Heart right ventricle (tissue), 16 donors: ENCODE results near the gene CBFA2T2. TPM values are rescaled to one million over a fixed set of nuclear protein-coding genes. Genes with fewer than 3 reads are reported as not detected.

Experiments
- ATAC-seq, 8 donors: fragments of 200-7000 bp; cut with Tn5 transposase; one replicate each; pipeline ENCODE4 v1.9.1; 2020; ENCODE audit warnings: mild to moderate bottlenecking in 8 of 8, moderate library complexity in 8 of 8, moderate number of reproducible peaks in 1 of 8
- DNase-seq, 2 donors: peaks; one replicate each; pipeline ENCODE4 v3.0.0-alpha.2; 2020
- H3K27ac ChIP-seq, 10 donors: fragments of 200-600 bp; sonication (generic) in 2 of 10; one replicate each; pipeline versions ENCODE4 v1.5.0 to v1.8.0; 2020 to 2022; ENCODE audit warnings: mild to moderate bottlenecking in 3 of 10
- H3K27me3 ChIP-seq, 7 donors: fragments of 200-600 bp; one replicate each; pipeline ENCODE4 v1.8.0; 2021 to 2022; ENCODE audit warnings: mild to moderate bottlenecking in 2 of 7
- H3K36me3 ChIP-seq, 9 donors: fragments of 200-600 bp; sonication (generic) in 1 of 9; one replicate each; pipeline versions ENCODE4 v1.5.0 to v1.8.0; 2020 to 2022; ENCODE audit warnings: mild to moderate bottlenecking in 2 of 9
- H3K4me1 ChIP-seq, 9 donors: fragments of 200-600 bp; sonication (generic) in 1 of 9; one replicate each; pipeline versions ENCODE4 v1.5.0 to v1.8.0; 2020 to 2022; ENCODE audit warnings: mild to moderate bottlenecking in 4 of 9
- H3K4me3 ChIP-seq, 10 donors: fragments of 200-600 bp; sonication (generic) in 2 of 10; one replicate each; pipeline versions ENCODE4 v1.5.0 to v1.8.0; 2020 to 2022; ENCODE audit warnings: mild to moderate bottlenecking in 7 of 10, moderate library complexity in 2 of 10
- H3K9me3 ChIP-seq, 11 donors: fragments of 200-600 bp in 10 of 11; sonication (generic) in 2 of 11; one replicate each; pipeline versions ENCODE4 v1.5.0 to v1.8.0; 2013 to 2022; ENCODE audit warnings: mild to moderate bottlenecking in 2 of 11, control low read depth in 1 of 11, moderate library complexity in 1 of 11
- CTCF ChIP-seq, 9 donors: fragments of 200-600 bp; sonication (generic) in 2 of 9; IDR thresholded peaks; one replicate each; pipeline versions ENCODE4 v1.5.0 to v1.8.0; 2021 to 2022; ENCODE audit warnings: antibody characterized with exemption in 9 of 9, mild to moderate bottlenecking in 5 of 9, moderate library complexity in 1 of 9
- WGBS, 2 donors: extraction: QIAGEN DNeasy Blood & Tissue Kit; methylation state at CpG; one replicate each; pipeline ENCODE4 v1.1.7; 2013; ENCODE audit warnings: inconsistent platforms in 1 of 2; 5-methylcytosine and 5-hydroxymethylcytosine counted together
- intact Hi-C, 10 donors: fragments of 100-400 bp; cut with DNase I; formaldehyde crosslinking; loops; one replicate each; pipeline versions ENCODE4 v1.11.1 to v1.14.2; 2022
- polyA plus RNA-seq, 2 donors: library from polyadenylated mRNA; stranded (reverse); fragments of 200-250 nt; gene quantifications; one replicate each; pipeline ENCODE4 v1.2.3, GENCODE V29; 2013
- total RNA-seq, 10 donors: library from RNA; stranded (reverse); fragmentation: NEBNext Ultra II Directional in 3 of 10; extraction: Animal tissue kit (Norgen Biotek cat#: 25700) in 3 of 10; gene quantifications; one replicate each; pipeline versions ENCODE4 v1.2.1 to v1.2.4, GENCODE V29; 2021 to 2023
- donor health status: Arrhythmogenic right ventricular cardiomyopathy.
- donor health status: ischemic (EF 13 %, LVEDD 7.1; RV severe dilation, severe dysfunction).
- donor health status: healthy with polysubstance abuse.
- donor health status: DM: no; HTN: yes; CAD: no.
- donor health status: DM: no; HTN: no; CAD: no.
- donor health status: ischemic (EF 25% LVEDD 6.9; RV normal size, moderate dysfunction).
- donor health status: ischemic (EF 25% LVEDD 5.7; RV mildly dilated, moderate dysfunction).
- donor health status: healthy.
- donor health status: DM: yes; HTN: yes; CAD: no.
- donor health status: Ischemic cardiomyopathy.
- donor health status: ischemic (EF 35%, LVEDD 5.7; RV mildly dilated, moderate dysfunction).
- donor health status: nonischemic (EF 11% LVEDD 7.7; RV severe dilation, severe dysfunction).
- donor health status: DM: yes; HTN: yes; CAD: no.
- donor health status: PGD.
- donor health status: ischemic (EF 29% LVEDD 5.4; RV normal size, mild dysfunction).
- donor health status: nonischemic (EF 23%, LVEDD 6.1; RV moderate dilation, normal function).

CBFA2T2 gene
- total and polyA plus RNA-seq, 12 donors: 3.5 to 13.3 (median 11.3) TPM

- Histone ChIP-seq H3K9me3 (no peaks in the 10 kb centered on the region), H3K27me3 (no peaks in the 10 kb centered on the region), H3K4me3 (peak overlapping the region; percentile 56 to 92 (median 71)), H3K4me1 (peaks cover 9 to 53% (median 28%) of the 10 kb centered on the region in 9 donors), H3K36me3 (peaks cover 0 to 30% (median 5%) of the 10 kb centered on the region in 9 donors), H3K27ac (peak overlapping the region; percentile 73 to 94 (median 85))
- DNase-seq (no peak), ATAC-seq (peak in 5 of 8 donors; percentile 3 to 31 (median 11))
- intact Hi-C loops: loop anchor here in 1 of 10 donors (5.0 kb wide), 1 partner anchor 59 kb away; the partner anchor contains the start of gene ZNF341
- no peak for TF ChIP-seq CTCF (IDR thresholded peaks at IDR 0.05)
- 9 to 17% methylated on average over 28 to 29 of the region's 29 CpGs for WGBS, 2 donors
Observed at GRCh38 chr20:33673410-33674293, 183.8 kb downstream of the CBFA2T2 start.

- peak; percentile 73 to 91 (median 85) for ATAC-seq
- Histone ChIP-seq H3K4me1 (peaks cover 9 to 53% (median 28%) of the 10 kb centered on the region in 9 donors), H3K9me3 (no peaks in the 10 kb centered on the region), H3K27me3 (no peaks in the 10 kb centered on the region), H3K36me3 (peaks cover 0 to 21% (median 5%) of the 10 kb centered on the region in 9 donors), H3K4me3 (peak within 1 kb of the TSS; percentile 56 to 92 (median 71)), H3K27ac (peak within 1 kb of the TSS; percentile 73 to 94 (median 85))
- WGBS, 2 donors: 4 to 5% methylated on average over 49 to 73 of the region's 73 CpGs
- DNase-seq: peak; percentile 83 to 86
- TF ChIP-seq CTCF (IDR thresholded peaks at IDR 0.05): no peak
- intact Hi-C loops: loop anchor here in 2 of 10 donors (5.0 kb wide), 1 partner anchor 58 kb away; the partner anchor contains the start of gene ZNF341 (in 2 of the 2)
Observed at GRCh38 chr20:33674294-33675135, 184.6 kb downstream of the CBFA2T2 start, which contains the start of gene NECAB3. Gene NECAB3 (minus strand): TSS chr20:33674428. CDS start chr20:33674352, 76 bp downstream.

GRCh38 chr20:33675136-33675959 lies 185.5 kb downstream of the CBFA2T2 start:
- intact Hi-C loops: loop anchor here in 1 of 10 donors (5.0 kb wide), 1 partner anchor 57 kb away; the partner anchor contains the start of gene ZNF341
- peak overlapping the region in 7 of 10 donors; percentile 57 to 92 (median 72) for H3K4me3 ChIP-seq
- H3K9me3 ChIP-seq: no peaks in the 10 kb centered on the region
- peaks cover 0 to 13% (median 5%) of the 10 kb centered on the region in 9 donors for H3K36me3 ChIP-seq
- TF ChIP-seq CTCF (IDR thresholded peaks at IDR 0.05): no peak
- DNase-seq (no peak), ATAC-seq (peak in 2 of 8 donors; percentile 0 to 7)
- H3K4me1 ChIP-seq: peaks cover 9 to 45% (median 28%) of the 10 kb centered on the region in 9 donors
- peak overlapping the region; percentile 73 to 94 (median 85) for H3K27ac ChIP-seq
- no peaks in the 10 kb centered on the region for H3K27me3 ChIP-seq
- 48 to 59% methylated on average over 16 of the region's 16 CpGs for WGBS, 2 donors
